ENCODE measurements around the gene ARCN1.

DNA sequence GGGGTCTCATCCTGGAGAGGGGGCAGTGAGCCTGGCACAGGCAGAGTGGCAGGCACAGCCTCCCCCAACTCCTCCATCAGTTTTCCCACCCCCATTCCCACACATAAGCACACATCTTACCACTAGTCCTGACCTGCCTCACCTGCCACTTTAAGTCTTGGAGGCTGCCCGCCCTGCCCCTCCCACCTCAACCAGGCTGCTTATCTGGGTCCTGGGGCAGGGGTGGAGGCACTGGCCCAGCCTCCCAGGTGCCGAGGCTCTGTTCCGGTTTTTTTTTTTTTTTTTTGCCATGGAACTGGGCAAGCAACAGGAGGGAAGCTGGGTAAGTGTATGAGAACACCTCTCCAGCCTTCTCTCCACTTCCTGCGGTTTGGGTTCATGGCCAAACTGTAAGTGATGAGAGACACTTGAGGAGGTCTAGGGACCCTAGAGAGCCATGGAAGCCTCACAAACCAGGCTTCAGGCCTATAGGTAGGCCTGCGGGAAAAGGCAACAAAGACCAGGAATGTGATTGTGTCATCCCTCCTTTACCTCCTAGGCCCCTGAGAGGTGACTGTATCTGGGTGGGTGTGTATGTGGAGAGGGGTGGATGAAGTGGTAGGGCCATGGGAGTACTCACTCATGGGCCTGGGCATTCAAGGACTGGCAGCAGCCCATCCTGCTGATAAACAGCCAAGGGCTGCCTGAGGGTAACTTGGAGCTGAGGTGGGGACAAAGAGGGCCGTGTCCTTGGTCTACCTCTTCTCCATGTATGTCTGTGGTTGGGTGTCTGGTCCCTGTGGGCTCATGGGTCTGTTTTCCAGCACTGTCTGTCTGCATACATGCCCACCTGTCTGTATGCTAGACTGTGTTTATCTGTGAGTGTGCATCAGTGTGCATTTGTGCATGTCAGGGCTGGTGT, 57.8 kb downstream of the ARCN1 start:
- TF ChIP-seq CTCF (IDR thresholded peaks at IDR 0.05) (no peak), POLR2A (IDR thresholded peaks at IDR 0.05) (no peak)
